ENCODE results near the gene C17orf58. TPM values are rescaled to one million over a fixed set of nuclear protein-coding genes. Genes with fewer than 3 reads are reported as not detected.
"Not testable (repeated sequence)": the region's sequence is repeated elsewhere in the genome, so short reads cannot be mapped to it uniquely, and the experiment has no call there.

C17orf58 gene
- total RNA-seq, 2 experiments from 2014 or later = 12.4 TPM

GRCh38 chr17:67995570-67996263, 552 bp downstream of the C17orf58 start:
- peaks cover 2% of the 10 kb centered on the region for H3K36me3 Mint-ChIP-seq (ENCODE audit: low read depth)
- H3K27ac Mint-ChIP-seq = no peak overlapping the region
- H3K27me3 Mint-ChIP-seq = peaks cover 10% of the 10 kb centered on the region
- H3K4me1 Mint-ChIP-seq = peaks cover 37% of the 10 kb centered on the region
- ChIA-PET POLR2A (interaction anchor here (1.1 to 2.8 kb wide), 5 partner anchors 9 to 296 kb away, joined by 3 to 19 read pairs (median 8); partner anchors contain the start of genes ARSG, KPNA2 and SLC16A6), CTCF (interaction anchor here (0.9 to 2.2 kb wide), 5 partner anchors 14 to 111 kb away, joined by 3 to 8 read pairs (median 5); no protein-coding TSS in a partner anchor)
- DNase-seq = peak; percentile 36
- H3K4me3 Mint-ChIP-seq = peak overlapping the region; percentile 76
- no peaks in the 10 kb centered on the region for H3K9me3 Mint-ChIP-seq

- DNase-seq = no peak
- Mint-ChIP-seq H3K36me3 (ENCODE audit: low read depth) (peaks cover 2% of the 10 kb centered on the region), H3K4me1 (peaks cover 37% of the 10 kb centered on the region), H3K4me3 (peak overlapping the region; percentile 76), H3K9me3 (no peaks in the 10 kb centered on the region), H3K27me3 (peaks cover 10% of the 10 kb centered on the region), H3K27ac (peak overlapping the region; percentile 82)
- POLR2A ChIA-PET = interaction anchor here (0.8 to 2.8 kb wide), 6 partner anchors 9 to 296 kb away, joined by 3 to 19 read pairs (median 8); partner anchors contain the start of genes ARSG, KPNA2 and SLC16A6
- CTCF ChIA-PET = interaction anchor here (0.6 to 2.2 kb wide), 6 partner anchors 14 to 471 kb away, joined by 3 to 8 read pairs (median 5); no protein-coding TSS in a partner anchor
Observed at GRCh38 chr17:67994817-67995569, 1.3 kb downstream of the C17orf58 start.

GRCh38 chr17:67993998-67994361, 2.3 kb downstream of the C17orf58 start:
- Mint-ChIP-seq H3K27me3 (peaks cover 10% of the 10 kb centered on the region), H3K36me3 (ENCODE audit: low read depth) (peaks cover 2% of the 10 kb centered on the region), H3K27ac (peak overlapping the region; percentile 82), H3K9me3 (no peaks in the 10 kb centered on the region), H3K4me1 (peaks cover 37% of the 10 kb centered on the region), H3K4me3 (peak overlapping the region; percentile 76)
- ChIA-PET POLR2A (interaction anchor here (0.9 to 2.8 kb wide), 5 partner anchors 10 to 188 kb away, joined by 3 to 19 read pairs (median 7); partner anchors contain the start of gene KPNA2), CTCF (interaction anchor here (1.2 kb wide), 1 partner anchor 16 kb away, joined by 5 read pairs; no protein-coding TSS in a partner anchor)
- DNase-seq = no peak

GRCh38 chr17:67993153-67993997, 2.9 kb downstream of the C17orf58 start:
- peak overlapping the region; percentile 82 for H3K4me3 Mint-ChIP-seq
- peak overlapping the region; percentile 82 for H3K27ac Mint-ChIP-seq
- peak; percentile 75 for DNase-seq
- H3K9me3 Mint-ChIP-seq = no peaks in the 10 kb centered on the region
- ChIA-PET CTCF (no interaction called here), POLR2A (interaction anchor here (0.7 to 2.8 kb wide), 7 partner anchors 13 to 193 kb away, joined by 3 to 19 read pairs (median 3); partner anchors contain the start of gene KPNA2)
- peaks cover 37% of the 10 kb centered on the region for H3K4me1 Mint-ChIP-seq
- peaks cover 10% of the 10 kb centered on the region for H3K27me3 Mint-ChIP-seq
- H3K36me3 Mint-ChIP-seq (ENCODE audit: low read depth) = peaks cover 2% of the 10 kb centered on the region

- Mint-ChIP-seq H3K9me3 (no peaks in the 10 kb centered on the region), H3K36me3 (ENCODE audit: low read depth) (peaks cover 2% of the 10 kb centered on the region), H3K4me3 (peak overlapping the region; percentile 82), H3K4me1 (peaks cover 37% of the 10 kb centered on the region), H3K27ac (peak overlapping the region; percentile 74), H3K27me3 (peaks cover 10% of the 10 kb centered on the region)
- ChIA-PET CTCF (no interaction called here), POLR2A (interaction anchor here (0.7 to 1.4 kb wide), 6 partner anchors 13 to 277 kb away, joined by 3 to 6 read pairs (median 3); no protein-coding TSS in a partner anchor)
- no peak for DNase-seq
Observed at GRCh38 chr17:67992548-67993152, 3.6 kb downstream of the C17orf58 start.

GRCh38 chr17:67990909-67991308, 5.4 kb downstream of the C17orf58 start:
- Mint-ChIP-seq H3K9me3 (no peaks in the 10 kb centered on the region), H3K27ac (no peak overlapping the region), H3K4me1 (peaks cover 29% of the 10 kb centered on the region), H3K27me3 (peaks cover 5% of the 10 kb centered on the region), H3K36me3 (ENCODE audit: low read depth) (peaks cover 2% of the 10 kb centered on the region), H3K4me3 (no peak overlapping the region)
- CTCF ChIA-PET = no interaction called here
- POLR2A ChIA-PET = no interaction called here
- no peak for DNase-seq

GRCh38 chr17:67983383-67983688, 12.9 kb downstream of the C17orf58 start:
- DNase-seq = no peak
- H3K27ac Mint-ChIP-seq = no peak overlapping the region
- CTCF ChIA-PET = interaction anchor here (1.4 kb wide), 1 partner anchor 19 kb away, joined by 3 read pairs; no protein-coding TSS in a partner anchor
- H3K27me3 Mint-ChIP-seq = no peaks in the 10 kb centered on the region
- H3K4me3 Mint-ChIP-seq = no peak overlapping the region
- H3K9me3 Mint-ChIP-seq = no peaks in the 10 kb centered on the region
- POLR2A ChIA-PET = no interaction called here
- H3K36me3 Mint-ChIP-seq (ENCODE audit: low read depth) = peaks cover 8% of the 10 kb centered on the region
- peaks cover 2% of the 10 kb centered on the region for H3K4me1 Mint-ChIP-seq

GRCh38 chr17:67982686-67983382, 13.4 kb downstream of the C17orf58 start:
- peaks cover 2% of the 10 kb centered on the region for H3K4me1 Mint-ChIP-seq
- H3K27me3 Mint-ChIP-seq = no peaks in the 10 kb centered on the region
- ChIA-PET POLR2A (no interaction called here), CTCF (interaction anchor here (1.4 kb wide), 1 partner anchor 19 kb away, joined by 3 read pairs; no protein-coding TSS in a partner anchor)
- peaks cover 8% of the 10 kb centered on the region for H3K36me3 Mint-ChIP-seq (ENCODE audit: low read depth)
- H3K27ac Mint-ChIP-seq = no peak overlapping the region
- no peak for DNase-seq
- no peak overlapping the region for H3K4me3 Mint-ChIP-seq
- H3K9me3 Mint-ChIP-seq = no peaks in the 10 kb centered on the region

- Mint-ChIP-seq H3K36me3 (ENCODE audit: low read depth) (peaks cover 8% of the 10 kb centered on the region), H3K4me1 (peaks cover 2% of the 10 kb centered on the region), H3K4me3 (no peak overlapping the region), H3K27me3 (no peaks in the 10 kb centered on the region), H3K9me3 (no peaks in the 10 kb centered on the region), H3K27ac (no peak overlapping the region)
- POLR2A ChIA-PET = no interaction called here
- CTCF ChIA-PET = interaction anchor here (1.4 kb wide), 1 partner anchor 18 kb away, joined by 3 read pairs; no protein-coding TSS in a partner anchor
- no peak for DNase-seq
Observed at GRCh38 chr17:67982034-67982640, 14.1 kb downstream of the C17orf58 start.

- peak; percentile 2 for DNase-seq
- CTCF ChIA-PET, H3K9me3 Mint-ChIP-seq, H3K4me1 Mint-ChIP-seq, POLR2A ChIA-PET, H3K27ac Mint-ChIP-seq, H3K27me3 Mint-ChIP-seq, H3K4me3 Mint-ChIP-seq: not testable (repeated sequence)
- peaks cover 16% of the 10 kb centered on the region for H3K36me3 Mint-ChIP-seq (ENCODE audit: low read depth)
Observed at GRCh38 chr17:67980883-67981282, 15.4 kb downstream of the C17orf58 start.

GRCh38 chr17:67980456-67980855, 15.8 kb downstream of the C17orf58 start:
- H3K4me1 Mint-ChIP-seq = peaks cover 2% of the 10 kb centered on the region
- H3K27me3 Mint-ChIP-seq = no peaks in the 10 kb centered on the region
- CTCF ChIA-PET = no interaction called here
- peak; percentile 7 for DNase-seq
- H3K27ac Mint-ChIP-seq = no peak overlapping the region
- POLR2A ChIA-PET = interaction anchor here (1.2 kb wide), 1 partner anchor 13 kb away, joined by 3 read pairs; no protein-coding TSS in a partner anchor
- peaks cover 20% of the 10 kb centered on the region for H3K36me3 Mint-ChIP-seq (ENCODE audit: low read depth)
- no peak overlapping the region for H3K4me3 Mint-ChIP-seq
- H3K9me3 Mint-ChIP-seq = no peaks in the 10 kb centered on the region

All from activated CD4-positive, alpha-beta memory T cell treated with anti-CD3 and anti-CD28 coated beads, Interleukin-2, amount 10 ng/mL, durations not matched to agents 7 days and 5 days (primary cell).